CD4-positive, alpha-beta T cell treated with Interferon alpha-2 for 1 hour (primary cell): ENCODE results near the gene VPS52.
"Not testable (repeated sequence)": the region's sequence is repeated elsewhere in the genome, so short reads cannot be mapped to it uniquely, and the experiment has no call there.

ENCODE experiments used
- DNase-seq, 2 donors: peaks; one replicate each; pipeline ENCODE4 v3.0.0-alpha.2; 2020 to 2022

The VPS52 gene

DNA sequence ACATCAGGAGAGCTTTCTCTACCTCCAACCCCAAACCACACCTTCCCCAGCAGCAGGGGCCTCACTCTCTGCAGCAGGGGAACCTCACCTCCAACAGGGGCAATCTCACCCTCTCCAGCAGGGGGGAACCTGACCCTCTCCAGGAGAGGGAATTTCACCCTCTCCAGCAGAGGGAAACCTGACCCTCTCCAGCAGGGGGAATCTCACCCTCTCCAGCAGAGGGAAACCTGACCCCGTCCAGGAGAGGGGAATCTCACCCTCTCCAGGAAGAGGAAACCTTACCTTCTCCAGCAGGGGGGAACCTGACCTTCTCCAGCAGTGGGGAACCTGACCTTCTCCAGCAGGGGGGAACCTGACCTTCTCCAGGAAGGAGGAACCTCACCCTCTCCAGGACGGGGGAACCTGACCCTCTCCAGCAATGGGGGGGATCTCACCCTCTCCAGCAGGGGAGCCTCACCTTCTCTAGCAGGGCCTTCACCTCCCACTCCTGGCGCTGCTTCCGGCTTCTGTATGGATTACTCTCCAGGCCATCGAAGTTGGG lies 8.4 kb upstream of the VPS52 start:
- no peak for DNase-seq

DNA sequence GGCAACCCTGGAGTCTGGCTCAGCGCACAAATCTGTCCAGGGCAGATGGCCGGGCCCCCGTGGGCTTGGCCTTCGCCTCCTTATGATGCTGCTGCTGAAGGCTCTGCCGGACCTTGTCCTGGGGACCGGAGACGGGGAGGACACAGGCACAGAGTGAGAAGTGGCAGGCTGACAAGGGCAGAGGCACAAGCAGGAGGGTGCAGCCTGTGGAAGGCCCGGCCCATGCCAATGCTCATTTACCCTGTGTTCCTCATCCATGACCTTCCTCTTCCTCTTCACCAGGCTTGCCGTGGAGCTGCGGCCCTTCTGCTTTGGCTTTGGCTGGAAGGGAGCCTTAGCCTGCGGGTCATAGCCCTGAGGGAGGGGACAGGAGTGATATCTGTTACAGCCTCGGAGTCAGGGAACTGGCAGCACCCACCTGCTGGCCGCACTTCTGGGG lies 7.6 kb upstream of the VPS52 start:
- DNase-seq: no peak

DNA sequence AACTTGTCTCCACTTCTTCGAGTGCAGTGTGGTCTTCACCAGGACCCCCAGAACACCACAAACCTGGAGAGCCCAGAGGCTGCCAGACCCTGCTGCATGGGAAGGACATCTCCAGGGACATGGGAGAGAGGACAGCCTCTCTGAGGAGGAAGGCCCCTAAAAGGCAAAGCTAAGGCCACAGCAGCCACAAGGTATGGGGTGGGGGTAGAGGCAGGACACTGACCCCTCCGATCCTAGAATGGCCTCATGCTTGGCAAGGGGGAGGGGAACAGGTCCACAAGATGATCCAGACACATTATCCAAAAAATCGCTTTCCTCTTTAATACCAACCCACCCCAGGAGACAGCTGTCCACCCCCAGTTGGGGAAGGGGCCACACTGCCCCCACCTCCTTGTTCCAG lies 7.1 kb upstream of the VPS52 start:
- DNase-seq: no peak

DNA sequence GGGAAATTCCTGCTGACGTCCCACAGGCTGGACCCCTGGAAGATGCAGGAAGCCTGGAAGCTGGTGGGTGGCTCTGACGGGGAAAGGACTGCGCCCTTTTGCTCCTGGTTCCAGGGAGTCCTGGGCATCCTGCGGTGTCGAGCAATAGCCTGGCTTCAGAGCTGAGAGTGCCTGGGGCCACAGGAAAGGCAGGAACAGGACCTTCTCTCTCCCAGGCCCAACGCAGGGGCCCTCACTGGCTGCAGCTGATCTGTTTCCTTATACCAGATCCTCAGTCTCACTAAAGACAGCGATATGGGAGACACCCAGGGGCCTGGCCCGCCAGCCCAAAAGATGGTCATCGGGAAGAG lies 6.7 kb upstream of the VPS52 start:
- DNase-seq: no peak

DNA sequence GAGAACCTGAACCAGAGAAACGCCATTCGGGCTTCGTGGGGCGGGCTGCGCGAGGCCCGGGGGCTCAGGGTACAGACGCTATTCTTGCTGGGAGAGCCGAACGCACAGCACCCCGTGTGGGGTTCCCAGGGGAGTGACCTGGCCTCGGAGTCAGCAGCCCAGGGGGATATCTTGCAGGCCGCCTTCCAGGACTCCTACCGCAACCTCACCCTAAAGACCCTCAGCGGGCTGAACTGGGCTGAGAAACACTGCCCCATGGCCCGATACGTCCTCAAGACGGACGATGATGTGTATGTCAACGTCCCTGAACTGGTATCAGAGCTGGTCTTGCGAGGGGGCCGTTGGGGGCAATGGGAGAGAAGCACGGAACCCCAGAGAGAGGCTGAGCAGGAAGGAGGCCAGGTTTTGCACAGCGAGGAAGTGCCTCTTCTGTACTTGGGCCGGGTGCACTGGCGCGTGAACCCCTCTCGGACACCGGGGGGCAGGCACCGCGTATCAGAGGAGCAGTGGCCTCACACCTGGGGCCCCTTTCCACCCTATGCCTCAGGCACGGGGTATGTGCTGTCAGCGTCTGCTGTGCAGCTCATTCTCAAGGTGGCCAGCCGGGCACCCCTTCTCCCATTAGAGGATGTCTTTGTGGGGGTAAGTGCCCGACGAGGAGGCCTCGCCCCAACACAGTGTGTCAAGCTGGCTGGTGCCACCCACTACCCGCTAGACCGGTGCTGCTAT lies 6.2 kb upstream of the VPS52 start:
- DNase-seq: peak in 1 of 2 donors; percentile 27

DNA sequence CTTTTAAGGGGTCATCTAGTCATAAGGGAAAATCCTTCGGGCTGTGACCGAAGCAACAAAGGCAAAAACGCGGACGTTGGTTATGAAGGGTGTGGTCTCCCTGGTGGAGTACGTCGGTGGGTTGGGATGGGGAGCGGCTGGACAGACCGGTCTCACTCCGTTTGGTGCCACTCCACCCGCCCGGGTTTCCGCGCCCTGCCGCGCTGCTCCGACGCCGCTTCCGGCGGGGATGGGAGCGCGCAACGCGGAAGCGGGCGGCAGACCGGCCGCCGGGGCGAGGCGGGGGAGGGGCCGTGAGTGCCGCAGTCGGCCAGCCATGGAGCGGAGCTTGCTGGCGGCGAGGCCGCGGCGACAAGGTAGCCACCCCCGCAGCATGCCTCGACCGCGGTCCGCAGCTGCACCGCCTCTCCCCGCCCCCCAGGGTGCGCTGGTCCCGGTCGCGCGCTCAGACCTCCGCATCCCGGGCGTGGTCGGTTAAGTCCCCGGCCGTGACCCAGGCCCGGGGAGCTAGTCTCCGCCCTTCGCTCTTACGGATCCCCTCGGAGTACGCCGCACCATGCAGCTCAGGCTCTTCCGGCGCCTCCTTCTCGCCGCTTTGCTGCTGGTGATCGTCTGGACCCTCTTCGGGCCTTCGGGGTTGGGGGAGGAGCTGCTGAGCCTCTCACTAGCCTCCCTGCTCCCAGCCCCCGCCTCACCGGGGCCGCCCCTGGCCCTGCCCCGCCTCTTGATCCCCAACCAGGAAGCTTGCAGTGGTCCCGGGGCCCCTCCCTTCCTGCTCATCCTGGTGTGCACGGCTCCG lies 5.4 kb upstream of the VPS52 start, which contains the start of gene B3GALT4:
TSS of gene B3GALT4 (plus strand) at position 260 of the 799 bp plus-strand sequence. CDS start at position 557, 297 bp downstream.
- DNase-seq: peak; percentile 75 to 80

DNA sequence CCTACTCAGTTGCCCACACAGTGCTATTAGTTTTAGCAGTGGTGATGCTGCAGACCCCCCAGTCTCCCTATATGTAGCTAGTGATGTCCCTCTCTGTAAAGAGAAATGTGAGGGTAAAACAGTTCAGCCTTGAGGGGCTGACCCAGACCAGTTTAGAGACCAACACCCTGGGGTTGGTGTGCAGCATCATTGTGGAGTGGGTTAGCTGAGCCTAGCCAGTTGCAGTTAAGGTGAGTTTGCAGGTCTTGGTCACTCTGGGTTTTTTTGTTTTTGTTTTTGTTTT lies 4.8 kb upstream of the VPS52 start:
- DNase-seq: no peak

DNA sequence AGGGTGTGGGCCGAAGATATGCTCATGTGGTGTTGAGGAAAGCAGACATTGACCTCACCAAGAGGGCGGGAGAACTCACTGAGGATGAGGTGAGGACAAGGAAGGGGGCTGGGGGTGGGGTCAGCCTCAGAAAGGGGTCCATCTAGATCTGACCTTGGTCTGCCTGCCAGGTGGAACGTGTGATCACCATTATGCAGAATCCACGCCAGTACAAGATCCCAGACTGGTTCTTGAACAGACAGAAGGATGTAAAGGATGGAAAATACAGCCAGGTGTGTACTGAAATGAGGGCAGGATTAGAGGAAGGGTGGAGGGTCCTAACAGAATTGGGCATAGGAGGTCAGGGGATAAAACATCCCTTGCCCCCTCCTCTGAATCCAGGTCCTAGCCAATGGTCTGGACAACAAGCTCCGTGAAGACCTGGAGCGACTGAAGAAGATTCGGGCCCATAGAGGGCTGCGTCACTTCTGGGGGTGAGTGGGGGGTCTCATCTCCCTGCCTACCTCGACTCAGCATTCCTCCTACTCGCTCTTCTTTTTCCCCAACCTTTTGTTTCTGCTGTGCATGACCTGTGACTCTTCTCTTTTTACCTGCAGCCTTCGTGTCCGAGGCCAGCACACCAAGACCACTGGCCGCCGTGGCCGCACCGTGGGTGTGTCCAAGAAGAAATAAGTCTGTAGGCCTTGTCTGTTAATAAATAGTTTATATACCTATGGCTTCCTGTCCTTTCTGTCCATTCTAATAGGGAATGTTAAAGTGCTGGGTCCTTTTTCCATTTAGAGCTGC lies 4.3 kb upstream of the VPS52 start:
- not testable (repeated sequence) for DNase-seq

DNA sequence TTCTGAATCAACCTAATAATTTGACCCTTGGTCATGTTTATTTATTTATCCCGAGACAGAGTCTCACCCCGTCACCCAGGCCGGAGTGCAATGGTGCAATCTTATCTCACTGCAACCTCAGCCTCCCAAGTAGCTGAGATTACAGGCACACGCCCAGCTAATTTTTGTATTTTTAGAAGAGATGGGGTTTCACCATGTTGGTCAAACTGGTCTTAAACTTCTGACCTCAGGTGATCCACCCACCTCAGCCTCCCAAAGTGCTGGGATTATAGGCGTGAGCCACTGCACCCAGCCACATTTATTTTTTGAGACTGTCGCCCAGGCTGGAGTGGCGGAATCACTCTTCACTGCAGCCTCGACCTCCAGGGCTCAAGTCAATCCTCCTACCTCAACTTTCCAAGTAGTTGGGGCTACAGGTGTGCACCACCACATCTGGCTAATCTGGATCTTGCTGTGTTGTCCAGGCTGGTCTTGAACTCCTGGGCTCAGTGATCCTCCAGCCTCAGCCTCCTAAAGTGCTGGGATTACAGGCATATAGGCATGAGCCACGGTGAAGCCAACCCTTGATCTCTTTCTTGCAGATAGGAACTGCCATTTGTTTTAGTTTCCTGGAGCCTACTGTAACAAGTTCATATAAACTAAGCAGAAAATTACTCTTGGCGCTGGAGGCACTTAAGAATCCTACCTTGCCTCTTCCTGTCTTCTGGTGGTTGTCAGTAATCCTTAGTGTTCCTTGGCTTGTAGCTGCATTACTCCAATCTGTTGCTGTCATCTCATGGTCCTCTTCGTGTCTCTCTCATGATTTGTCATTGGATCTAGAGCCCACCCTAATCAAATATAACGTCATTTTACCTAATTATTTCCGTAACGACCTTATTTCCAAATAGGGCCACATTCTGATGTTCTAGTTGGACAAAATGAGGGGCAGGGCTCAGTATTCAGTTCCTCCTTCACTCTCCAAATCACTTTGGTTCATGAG lies 2.5 kb upstream of the VPS52 start:
- DNase-seq: no peak

DNA sequence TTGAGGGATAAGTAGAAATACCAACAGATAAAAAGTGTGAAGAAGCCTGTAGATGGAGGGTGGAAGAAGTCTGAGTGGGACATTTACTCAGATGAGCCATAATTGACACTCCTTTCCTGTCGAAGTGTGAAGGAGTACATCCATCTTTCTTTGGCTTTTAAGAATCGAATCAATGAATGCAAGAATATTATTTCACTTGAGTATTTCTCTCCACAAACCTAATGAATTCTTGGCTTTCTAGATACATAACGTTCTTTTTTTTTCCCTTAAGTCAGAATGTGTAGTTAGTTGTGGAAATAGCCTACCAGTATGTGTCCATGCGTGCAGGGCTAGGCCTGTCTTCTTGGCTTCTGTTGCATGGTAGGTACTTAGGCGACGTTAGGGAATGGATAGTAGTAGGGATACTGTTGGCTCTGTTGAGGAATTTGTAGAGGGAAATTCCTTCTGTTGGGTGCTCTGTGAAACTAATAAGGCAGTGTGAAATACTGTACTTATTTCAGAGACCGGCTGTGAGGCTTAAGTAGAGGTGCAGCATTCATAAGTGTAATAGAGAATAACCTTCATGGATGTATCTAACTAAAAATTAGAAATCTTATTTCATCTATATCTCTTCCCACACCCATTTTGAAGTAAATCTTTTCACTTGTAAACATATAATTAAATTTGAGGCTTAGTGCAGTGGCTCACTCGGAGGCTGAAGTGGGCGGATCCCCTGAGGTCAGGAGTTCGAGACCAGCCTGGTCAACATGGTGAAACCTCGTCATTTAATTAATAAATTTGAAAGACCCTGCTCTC lies 1.6 kb upstream of the VPS52 start:
- no peak for DNase-seq

DNA sequence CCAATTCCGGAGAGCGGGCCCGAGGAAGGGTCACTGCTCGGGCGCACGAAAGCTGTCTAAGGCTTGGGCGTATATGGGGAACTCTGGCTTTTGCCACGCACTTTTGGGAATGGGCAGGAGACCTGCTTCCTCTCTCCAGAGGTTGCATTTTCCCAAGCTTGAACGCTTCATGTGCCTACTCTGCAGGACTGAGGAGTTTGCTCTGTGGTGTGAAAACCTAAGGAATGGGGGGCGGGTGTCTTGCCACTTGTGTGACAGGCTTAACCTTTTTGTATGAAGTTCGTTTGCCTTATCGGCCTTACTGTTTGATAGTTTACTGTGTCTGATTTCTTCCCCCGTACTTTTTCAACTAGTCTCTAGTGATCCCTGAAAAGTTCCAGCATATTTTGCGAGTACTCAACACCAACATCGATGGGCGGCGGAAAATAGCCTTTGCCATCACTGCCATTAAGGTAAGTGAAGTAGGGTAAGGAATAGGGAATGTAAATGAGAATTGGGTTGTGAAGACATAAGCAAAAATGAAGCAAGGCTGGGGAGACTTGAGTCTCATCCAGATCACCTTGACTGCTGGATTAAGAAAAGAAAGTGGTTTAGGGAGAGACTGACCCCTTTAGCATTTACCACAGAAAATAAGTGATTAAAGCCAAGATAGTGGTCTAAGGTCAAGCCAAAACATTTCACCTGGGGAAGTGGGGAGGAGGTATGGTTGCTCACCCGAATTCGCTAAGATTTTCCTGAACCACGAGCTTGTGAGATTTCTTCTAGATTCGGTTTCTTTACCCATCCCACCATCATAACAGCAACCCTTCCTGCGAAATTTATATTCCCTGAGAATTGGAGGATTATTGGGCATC lies 826 bp upstream of the VPS52 start:
- no peak for DNase-seq

DNA sequence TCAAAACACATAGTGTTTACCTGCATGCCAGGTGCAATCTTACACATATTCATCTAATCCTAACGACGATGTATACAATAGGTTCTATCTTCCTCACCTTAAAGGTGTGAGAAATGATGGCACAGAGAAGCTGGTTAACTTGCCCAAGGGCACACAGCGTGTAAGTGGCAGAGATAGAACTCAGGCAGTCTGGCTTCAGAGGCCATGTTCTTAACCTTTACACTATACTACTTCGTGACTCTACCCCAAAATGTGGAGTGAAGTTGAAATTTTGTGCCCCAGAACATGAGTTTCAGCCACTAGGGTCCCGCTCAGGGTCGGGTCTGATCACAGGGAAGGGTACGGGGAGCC lies 584 bp downstream of the VPS52 start:
- DNase-seq: no peak

DNA sequence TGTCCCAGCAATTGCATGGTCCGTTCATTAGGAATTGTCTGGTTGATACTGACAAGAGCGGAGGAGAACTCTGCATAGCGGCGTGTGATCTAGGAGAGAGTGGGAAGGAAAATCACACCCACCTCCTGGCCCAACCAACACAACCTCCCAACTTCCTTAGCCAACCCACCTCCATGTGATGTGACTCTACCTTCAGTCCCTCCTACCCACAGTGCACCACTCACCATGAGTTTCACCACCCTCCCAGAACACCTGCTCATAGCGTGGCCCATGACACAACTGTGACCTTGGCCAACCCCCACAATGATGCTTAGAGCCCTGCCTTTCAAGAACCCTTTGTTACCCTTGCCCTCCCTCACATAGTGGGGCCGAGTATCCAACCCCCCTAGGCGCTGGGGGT lies 7.7 kb downstream of the VPS52 start:
- DNase-seq: no peak

DNA sequence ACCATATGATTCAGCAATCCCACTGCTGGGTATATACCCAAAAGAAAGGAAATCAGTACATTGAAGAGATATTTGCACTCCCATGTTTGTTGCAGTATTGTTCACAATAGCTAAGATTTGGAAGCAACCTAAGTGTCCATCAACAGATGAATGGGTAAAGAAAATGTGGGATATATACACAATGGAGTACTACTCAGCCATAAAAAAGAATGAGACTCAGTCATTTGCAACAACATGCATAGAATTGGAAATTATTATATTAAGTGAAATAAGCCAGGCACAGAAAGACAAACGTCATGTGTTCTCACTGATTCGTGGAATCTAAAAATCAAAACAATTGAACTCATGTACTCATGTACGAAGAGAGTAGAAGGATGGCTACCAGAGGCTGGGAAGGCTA lies 9.2 kb downstream of the VPS52 start:
- DNase-seq: not testable (repeated sequence)

DNA sequence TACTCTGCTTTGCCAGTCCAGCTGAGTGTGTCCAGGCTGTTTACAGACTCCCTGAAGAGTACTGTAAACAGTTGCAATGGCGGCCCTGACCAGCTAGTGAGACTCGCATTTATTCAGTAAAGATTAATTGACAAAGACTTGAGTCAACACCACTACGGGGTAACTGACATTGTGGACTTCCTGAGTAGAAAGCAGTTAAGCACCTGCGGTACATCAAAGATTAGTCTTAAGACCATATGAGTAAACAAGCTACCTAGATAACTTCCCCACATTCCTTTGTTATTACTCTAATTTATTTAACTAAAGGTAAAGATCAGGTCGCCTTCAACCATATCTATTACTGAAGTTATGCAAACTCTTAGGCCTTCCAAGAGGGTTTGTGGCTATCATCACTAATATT lies 12.6 kb downstream of the VPS52 start:
- DNase-seq: no peak

DNA sequence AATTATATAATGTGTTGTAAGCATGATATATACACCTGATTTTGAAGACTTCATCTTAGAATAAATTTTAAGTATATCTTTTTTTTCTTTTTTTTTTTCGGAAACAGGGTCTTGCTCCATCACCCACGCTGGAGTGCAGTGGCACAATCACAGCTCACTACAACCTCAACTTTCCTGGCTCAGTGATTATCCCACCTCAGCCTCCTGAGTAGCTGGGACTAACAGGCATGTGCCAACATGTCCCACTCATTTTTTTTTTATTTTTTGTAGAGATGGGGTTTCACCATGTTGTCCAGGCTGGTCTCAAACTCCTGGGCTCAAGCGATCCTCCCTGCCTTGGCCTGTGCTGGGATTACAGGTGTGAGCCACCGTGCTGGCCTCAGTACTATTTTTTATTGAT lies 17.1 kb downstream of the VPS52 start:
- no peak for DNase-seq

DNA sequence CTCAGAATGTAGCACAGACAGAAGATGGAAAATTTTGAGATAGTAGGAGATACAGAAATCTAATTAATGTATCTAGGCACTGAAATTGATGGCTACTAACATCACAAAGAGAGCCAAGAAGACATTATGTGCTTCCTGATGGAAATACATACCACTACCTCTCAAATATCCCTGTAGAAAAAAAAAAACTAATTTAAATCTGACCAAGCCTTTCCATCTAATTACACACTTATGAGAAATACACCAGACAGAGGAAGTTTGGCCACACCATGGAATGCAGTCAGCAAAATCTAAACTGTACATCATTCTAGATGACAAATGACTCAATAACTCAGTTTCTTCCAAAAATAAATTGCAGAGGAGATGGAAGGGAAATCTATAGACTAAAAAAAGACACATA lies 18.9 kb downstream of the VPS52 start:
- DNase-seq: no peak

DNA sequence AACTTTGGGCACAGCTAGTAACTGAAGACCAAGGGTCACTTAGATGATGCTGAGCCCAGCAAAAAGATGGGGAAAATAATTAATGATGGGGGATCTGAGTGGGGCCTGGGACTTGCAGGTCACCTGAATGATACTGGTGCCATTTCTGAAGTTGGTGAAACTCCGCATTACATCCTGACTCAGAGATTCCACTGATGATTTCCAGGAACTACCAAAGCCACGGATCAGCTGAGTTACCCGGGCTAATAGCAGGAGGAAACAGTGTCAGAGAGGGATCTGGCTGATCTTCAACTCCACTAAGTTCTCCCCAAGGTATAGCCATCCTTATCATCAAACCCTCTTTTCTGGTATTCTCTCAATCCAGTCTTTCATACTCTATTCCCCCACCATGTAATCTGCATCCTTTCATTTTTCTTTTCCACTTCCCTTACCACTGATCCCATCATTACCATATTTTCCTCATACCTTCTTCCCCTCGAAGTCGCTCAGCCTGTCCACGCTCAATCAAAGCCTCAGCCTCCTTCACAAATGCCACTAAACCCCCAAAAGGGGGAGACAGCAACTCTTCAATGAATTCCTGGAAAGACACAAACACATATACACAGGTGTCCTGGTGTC lies 20.2 kb downstream of the VPS52 start:
- no peak for DNase-seq

DNA sequence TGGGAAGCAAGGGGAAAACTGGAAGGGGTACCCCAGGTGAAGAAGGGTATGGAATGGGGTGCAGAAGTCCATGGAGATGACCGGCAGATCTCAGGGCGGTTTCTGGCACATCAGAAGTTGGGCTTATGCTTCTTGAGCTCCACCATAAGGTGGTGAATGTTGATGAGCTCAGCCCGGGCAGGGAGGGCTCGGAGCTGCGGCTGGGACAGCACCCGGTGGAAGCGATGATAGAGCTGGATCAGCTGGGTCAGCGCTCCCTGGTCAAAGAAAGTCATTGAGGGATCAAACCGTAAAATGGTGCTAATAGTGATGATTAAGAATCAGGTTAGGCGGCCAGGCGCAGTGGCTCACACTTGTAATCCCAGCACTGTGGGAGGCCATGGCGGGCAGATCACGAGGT lies 20.9 kb downstream of the VPS52 start:
- DNase-seq: no peak
